H9 (cell line): ENCODE results near the gene TEF. TPM values are rescaled to one million over a fixed set of nuclear protein-coding genes. Genes with fewer than 3 reads are reported as not detected.

Experiments
- DNase-seq: peaks from one replicate; pipeline ENCODE4 v3.0.0-alpha.2; 2017
- H2AFZ ChIP-seq: one replicate; pipeline ENCODE4 v1.6.1; 2013; ENCODE audit warnings: mild to moderate bottlenecking, low read length, control low read depth, moderate library complexity
- H2AK5ac ChIP-seq: 2 replicates; pipeline ENCODE4 v1.6.1; 2013; ENCODE audit warnings: low read length, control low read depth, mixed read lengths; ENCODE audit not compliant: insufficient read length
- H2BK120ac ChIP-seq: one replicate; pipeline ENCODE4 v1.6.1; 2013; ENCODE audit warnings: low read depth, mild to moderate bottlenecking, low read length, control low read depth, inconsistent platforms; ENCODE audit not compliant: poor library complexity, severe bottlenecking
- H2BK12ac ChIP-seq: 2 replicates; pipeline ENCODE4 v1.6.1; 2013; ENCODE audit warnings: low read length, control low read depth, mixed read lengths, low read depth; ENCODE audit not compliant: insufficient read length
- H2BK15ac ChIP-seq: 2 replicates; pipeline ENCODE4 v1.6.1; 2013; ENCODE audit warnings: low read depth, low read length, control low read depth
- H2BK20ac ChIP-seq: one replicate; pipeline ENCODE4 v1.6.1; 2013; ENCODE audit warnings: low read depth, mild to moderate bottlenecking, low read length, control low read depth, inconsistent platforms; ENCODE audit not compliant: poor library complexity, severe bottlenecking
- H2BK5ac ChIP-seq: 2 replicates; pipeline ENCODE4 v1.6.1; 2013; ENCODE audit warnings: low read length, control low read depth, mixed read lengths; ENCODE audit not compliant: insufficient read length
- H3K14ac ChIP-seq: 2 replicates; pipeline ENCODE4 v1.6.1; 2013; ENCODE audit warnings: low read length, control low read depth; ENCODE audit not compliant: insufficient read depth
- H3K18ac ChIP-seq: 2 replicates; pipeline ENCODE4 v1.6.1; 2013; ENCODE audit warnings: low read depth, mild to moderate bottlenecking, mixed read lengths, low read length, control low read depth; ENCODE audit not compliant: insufficient read length
- H3K23ac ChIP-seq: 2 replicates; pipeline ENCODE4 v1.6.1; 2013; ENCODE audit warnings: low read length, control low read depth, mixed read lengths, low read depth; ENCODE audit not compliant: insufficient read length
- H3K23me2 ChIP-seq: 2 replicates; pipeline ENCODE4 v1.6.1; 2013; ENCODE audit warnings: low read depth, mild to moderate bottlenecking, mixed read lengths, low read length, control low read depth; ENCODE audit not compliant: insufficient read length, poor library complexity, severe bottlenecking
- H3K27ac ChIP-seq: 2 replicates; pipeline ENCODE4 v1.5.1; 2013; ENCODE audit warnings: low read length, control low read depth, mixed read lengths, low read depth; ENCODE audit not compliant: insufficient read length
- H3K27me3 ChIP-seq: 2 replicates; pipeline ENCODE4 v1.6.1; 2013; ENCODE audit warnings: low read length, control low read depth, inconsistent platforms; ENCODE audit not compliant: insufficient read depth
- H3K4ac ChIP-seq: 2 replicates; pipeline ENCODE4 v1.6.1; 2013; ENCODE audit warnings: low read depth, mild to moderate bottlenecking, control low read depth, inconsistent platforms, low read length, moderate library complexity
- H3K4me1 ChIP-seq: 2 replicates; pipeline ENCODE4 v1.6.1; 2013; ENCODE audit warnings: low read length, control low read depth, inconsistent platforms; ENCODE audit not compliant: insufficient read depth
- H3K4me2 ChIP-seq: 2 replicates; pipeline ENCODE4 v1.6.1; 2013; ENCODE audit warnings: low read length, control low read depth, mixed read lengths; ENCODE audit not compliant: insufficient read length, insufficient read depth
- H3K56ac ChIP-seq: 2 replicates; pipeline ENCODE4 v1.6.1; 2013; ENCODE audit warnings: low read depth, mild to moderate bottlenecking, mixed read lengths, low read length, control low read depth; ENCODE audit not compliant: insufficient read length
- H3K79me1 ChIP-seq: 2 replicates; pipeline ENCODE4 v1.6.1; 2013; ENCODE audit warnings: low read depth, mild to moderate bottlenecking, moderate library complexity, low read length, control low read depth, inconsistent platforms; ENCODE audit not compliant: insufficient read depth, poor library complexity, severe bottlenecking
- H3K79me2 ChIP-seq: 2 replicates; pipeline ENCODE4 v1.6.1; 2013; ENCODE audit warnings: low read length, control low read depth, inconsistent platforms; ENCODE audit not compliant: insufficient read depth
- H3K9ac ChIP-seq: 2 replicates; pipeline ENCODE4 v1.6.1; 2013; ENCODE audit warnings: low read length, control low read depth, mixed read lengths; ENCODE audit not compliant: insufficient read length; ENCODE audit errors: extremely low read depth
- H3K9me3 ChIP-seq: one replicate; pipeline ENCODE4 v1.6.1; 2013; ENCODE audit warnings: low read depth, low read length, inconsistent platforms; ENCODE audit not compliant: control insufficient read depth
- H3T11ph ChIP-seq: one replicate; pipeline ENCODE4 v1.6.1; 2013; ENCODE audit warnings: mild to moderate bottlenecking, low read length, control low read depth, inconsistent platforms
- H4K20me1 ChIP-seq: one replicate; pipeline ENCODE4 v1.6.1; 2013; ENCODE audit not compliant: control insufficient read depth, insufficient read length, insufficient read depth
- H4K5ac ChIP-seq: 2 replicates; pipeline ENCODE4 v1.6.1; 2013; ENCODE audit warnings: low read depth, mild to moderate bottlenecking, mixed read lengths, low read length, control low read depth; ENCODE audit not compliant: insufficient read length
- H4K8ac ChIP-seq: replicated peaks from 2 replicates; pipeline ENCODE4 v1.6.1; 2013; ENCODE audit warnings: low read length, control low read depth, mixed read lengths, low read depth; ENCODE audit not compliant: insufficient read length
- H4K91ac ChIP-seq: 2 replicates; pipeline ENCODE4 v1.6.1; 2013; ENCODE audit warnings: low read depth, mild to moderate bottlenecking, moderate library complexity, mixed read lengths, low read length, control low read depth; ENCODE audit not compliant: insufficient read length
- H3K27ac Mint-ChIP-seq, 3 experiments: 2 replicates in 2 of 3; 3 replicates in 1 of 3; pipeline ENCODE4 v1.8.0; 2020 to 2021; ENCODE audit warnings: mixed read lengths in 3 of 3, mild to moderate bottlenecking in 1 of 3, moderate library complexity in 1 of 3
- H3K27me3 Mint-ChIP-seq: 2 replicates; pipeline ENCODE4 v1.8.0; 2021; ENCODE audit warnings: low read depth, mild to moderate bottlenecking, moderate library complexity, mixed read lengths
- H3K36me3 Mint-ChIP-seq, 3 experiments: 2 replicates in 2 of 3; 3 replicates in 1 of 3; pipeline ENCODE4 v1.8.0; 2020 to 2021; ENCODE audit warnings: low read depth in 3 of 3, mixed read lengths in 3 of 3; ENCODE audit not compliant: insufficient read depth in 1 of 3
- H3K4me1 Mint-ChIP-seq, 2 experiments: 2 replicates each; pipeline ENCODE4 v1.8.0; 2020; ENCODE audit warnings: mixed read lengths in 2 of 2
- H3K4me3 Mint-ChIP-seq, 2 experiments: 2 replicates in 1 of 2; 3 replicates in 1 of 2; pipeline ENCODE4 v1.8.0; 2020 to 2021; ENCODE audit warnings: mild to moderate bottlenecking in 2 of 2, mixed read lengths in 2 of 2, moderate library complexity in 1 of 2
- H3K9me3 Mint-ChIP-seq, 2 experiments: 2 replicates in 1 of 2; 3 replicates in 1 of 2; pipeline ENCODE4 v1.8.0; 2020; ENCODE audit warnings: mild to moderate bottlenecking in 2 of 2, mixed read lengths in 2 of 2, moderate library complexity in 1 of 2
- CTCF ChIP-seq: fragments of 200-600 bp; sonication (generic); conservative IDR thresholded peaks from 3 replicates; pipeline ENCODE4 v1.8.0; 2021; ENCODE audit warnings: antibody characterized with exemption, mild to moderate bottlenecking
- WGBS: extraction: QIAGEN DNeasy Blood & Tissue Kit; methylation state at CpG from one replicate; pipeline ENCODE4 v1.1.7; 2013; ENCODE audit warnings: missing lambda C conversion rate, low lambda C conversion rate, mixed read lengths; ENCODE audit not compliant: insufficient read length; ENCODE audit errors: extremely low coverage; 5-methylcytosine and 5-hydroxymethylcytosine counted together
- total RNA-seq: library from RNA; stranded (reverse); gene quantifications from 2 replicates; pipeline ENCODE4 v1.2.1, GENCODE V29; 2021

Gene TEF
- total RNA-seq, 1 experiment from 2014 or later, result 17.9 TPM

- no peaks in the 10 kb centered on the region for H3K9me3 Mint-ChIP-seq
- Histone ChIP-seq H3T11ph (no peak overlapping the region), H3K23me2 (peaks cover 2% of the 10 kb centered on the region), H3K23ac (no peak overlapping the region), H2BK12ac (no peak overlapping the region), H2BK15ac (no peak overlapping the region), H4K8ac (no peak overlapping the region), H3K9ac (no peak overlapping the region), H3K27ac (no peak overlapping the region), H3K14ac (no peak overlapping the region), H3K9me3 (no peaks in the 10 kb centered on the region), H3K4ac (no peak overlapping the region), H3K4me2 (no peak overlapping the region), H3K27me3 (no peaks in the 10 kb centered on the region), H2BK20ac (no peak overlapping the region), H3K18ac (no peak overlapping the region), H4K20me1 (no peaks in the 10 kb centered on the region), H3K79me1 (no peaks in the 10 kb centered on the region), H4K91ac (no peak overlapping the region), H2BK5ac (no peak overlapping the region), H2AFZ (no peak overlapping the region), H3K56ac (no peak overlapping the region), H3K79me2 (no peaks in the 10 kb centered on the region), H4K5ac (no peak overlapping the region), H3K4me1 (no peaks in the 10 kb centered on the region), H2BK120ac (no peak overlapping the region), H2AK5ac (no peak overlapping the region)
- DNase-seq, result no peak
- peaks cover 14 to 16% of the 10 kb centered on the region in 2 experiments for H3K4me1 Mint-ChIP-seq
- WGBS, result no CpG with 5 or more reads among the region's 8 CpGs
- no peak overlapping the region for H3K4me3 Mint-ChIP-seq
- TF ChIP-seq CTCF, result no peak
- peak overlapping the region in 1 of 3 experiments; percentile 70; a peak in 1 of 7 replicates for H3K27ac Mint-ChIP-seq
- H3K36me3 Mint-ChIP-seq, result no peaks in the 10 kb centered on the region
- peaks cover under 1% of the 10 kb centered on the region for H3K27me3 Mint-ChIP-seq
These were observed 26.9 kb downstream of the TEF start for GRCh38 chr22:41408665-41409064.
